ENCODE data around the gene SLC17A2.

DNA sequence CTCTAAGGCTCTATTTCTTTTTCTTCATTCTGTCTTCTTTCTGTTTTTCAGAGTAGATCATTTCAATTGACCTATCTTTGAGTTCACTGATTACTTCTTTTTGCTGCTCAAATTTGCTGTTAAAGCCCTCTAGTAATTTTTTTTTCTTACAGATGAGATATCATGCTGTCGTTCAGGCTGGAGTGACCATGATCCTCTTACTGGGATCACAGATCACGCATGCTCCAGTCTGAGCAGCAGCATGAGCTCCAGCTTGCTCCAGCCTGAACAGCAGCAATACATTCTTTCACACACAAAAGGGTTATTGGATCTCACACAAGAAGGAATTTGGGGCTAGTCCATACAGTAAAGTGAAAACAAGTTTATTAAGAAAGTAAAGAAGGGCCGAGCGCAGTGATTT lies 19.8 kb upstream of the SLC17A2 start:
- TF ChIP-seq POLR2AphosphoS5 (IDR thresholded peaks at IDR 0.05) (no peak), POLR2A (IDR thresholded peaks at IDR 0.05) (no peak), CTCF (IDR thresholded peaks at IDR 0.05 in 8 of 11, conservative IDR thresholded peaks at IDR 0.05 in 3 of 11) (no peak)

Data from spleen (tissue), 7 donors.